Endodermal cell (in vitro differentiated cells): ENCODE measurements around the gene MLYCD. TPM values are rescaled to one million over a fixed set of nuclear protein-coding genes. Genes with fewer than 3 reads are reported as not detected.

Experiments
- DNase-seq: peaks from one replicate; pipeline ENCODE4 v3.0.0-alpha.2; 2017
- H3K27ac ChIP-seq: 2 replicates; pipeline ENCODE4 v1.5.1; 2013; ENCODE audit warnings: mild to moderate bottlenecking, low read depth, low read length, moderate library complexity
- H3K27me3 ChIP-seq: 2 replicates; pipeline ENCODE4 v1.6.1; 2013; ENCODE audit warnings: mild to moderate bottlenecking, low read length, moderate library complexity; ENCODE audit not compliant: insufficient read depth, control insufficient read depth, poor library complexity, severe bottlenecking
- H3K36me3 ChIP-seq: 2 replicates; pipeline ENCODE4 v1.7.0; 2013; ENCODE audit warnings: mild to moderate bottlenecking, low read length, moderate library complexity; ENCODE audit not compliant: control insufficient read depth, insufficient read depth
- H3K4me1 ChIP-seq: one replicate; pipeline ENCODE4 v1.7.0; 2013; ENCODE audit warnings: low read length; ENCODE audit not compliant: control insufficient read depth, insufficient read depth
- H3K4me3 ChIP-seq: 2 replicates; pipeline ENCODE4 v1.5.1; 2013; ENCODE audit warnings: mild to moderate bottlenecking, low read length, moderate library complexity
- H3K9ac ChIP-seq: 2 replicates; pipeline ENCODE4 v1.6.1; 2013; ENCODE audit warnings: mild to moderate bottlenecking, low read length, moderate library complexity; ENCODE audit not compliant: poor library complexity, severe bottlenecking; ENCODE audit errors: extremely low read depth
- H3K9me3 ChIP-seq: 2 replicates; pipeline ENCODE4 v1.6.1; 2013; ENCODE audit warnings: mild to moderate bottlenecking, low read length, moderate library complexity; ENCODE audit not compliant: control insufficient read depth
- H3K27ac Mint-ChIP-seq: 2 replicates; pipeline ENCODE4 v1.8.0; 2020; ENCODE audit warnings: mixed read lengths
- H3K27me3 Mint-ChIP-seq: 2 replicates; pipeline ENCODE4 v1.8.0; 2021; ENCODE audit warnings: mild to moderate bottlenecking, mixed read lengths; ENCODE audit not compliant: insufficient read depth
- H3K36me3 Mint-ChIP-seq: 2 replicates; pipeline ENCODE4 v1.8.0; 2020; ENCODE audit warnings: low read depth, mixed read lengths
- H3K4me1 Mint-ChIP-seq: 2 replicates; pipeline ENCODE4 v1.8.0; 2020; ENCODE audit warnings: mixed read lengths
- H3K4me3 Mint-ChIP-seq: 2 replicates; pipeline ENCODE4 v1.8.0; 2020; ENCODE audit warnings: mild to moderate bottlenecking, moderate library complexity, mixed read lengths
- H3K9me3 Mint-ChIP-seq: 2 replicates; pipeline ENCODE4 v1.8.0; 2020; ENCODE audit warnings: mild to moderate bottlenecking, mixed read lengths
- WGBS, 2 experiments: methylation state at CpG; one replicate each; pipeline versions ENCODE4 v1.1.5 to v1.1.7; 2013; ENCODE audit warnings: missing lambda C conversion rate in 2 of 2, mixed read lengths in 1 of 2; ENCODE audit not compliant: insufficient coverage in 1 of 2, insufficient read length in 1 of 2; 5-methylcytosine and 5-hydroxymethylcytosine counted together
- total RNA-seq, 2 donors: library from RNA; stranded (reverse); fragmentation: NEBNext Ultra II Directional in 1 of 2; extraction: Animal tissue kit (Norgen Biotek cat#: 25700) in 1 of 2; gene quantifications; 2 replicates in 1 of 2; 3 replicates in 1 of 2; pipeline ENCODE4 v1.2.1, GENCODE V29; 2021
- TF ChIP-seq, protein P1 (sequence below): fragments of 200-600 bp; sonication (generic); conservative IDR thresholded peaks from 2 replicates; pipeline ENCODE4 v1.5.0; 2021; ENCODE audit warnings: antibody characterized with exemption, mild to moderate bottlenecking

MLYCD gene
- total RNA-seq, 2 donors from 2014 or later: 11.1 to 19.0 TPM

DNA sequence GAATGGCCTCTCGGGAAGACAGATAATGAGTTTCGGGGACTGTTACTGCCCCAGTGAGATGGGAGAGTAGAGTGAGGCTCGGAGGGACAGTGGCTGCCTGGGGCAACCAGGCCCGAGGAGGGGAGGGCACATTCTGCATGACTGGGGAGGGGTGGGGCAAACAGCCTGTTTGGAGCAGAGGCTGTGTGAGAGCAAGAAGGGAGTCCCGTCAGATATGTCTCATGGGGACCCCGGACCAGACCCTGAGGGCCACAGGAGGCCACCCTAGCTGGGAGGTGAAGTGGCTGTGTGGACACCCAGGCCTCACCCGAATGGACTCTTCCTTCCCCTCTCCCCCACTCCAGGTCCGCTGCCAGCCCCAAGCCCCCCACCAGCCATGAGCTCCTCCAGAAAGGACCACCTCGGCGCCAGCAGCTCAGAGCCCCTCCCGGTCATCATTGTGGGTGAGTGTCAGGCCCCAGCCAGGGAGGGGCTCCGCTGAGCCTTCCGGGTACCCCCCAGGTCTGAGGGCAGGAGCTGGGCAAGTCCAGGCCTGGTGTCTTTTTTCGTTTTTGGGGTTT, 58.5 kb downstream of the MLYCD start:
- no peaks in the 10 kb centered on the region for H3K27me3 ChIP-seq
- peaks cover 8% of the 10 kb centered on the region for H3K4me1 ChIP-seq
- no peaks in the 10 kb centered on the region for H3K36me3 ChIP-seq
- no peaks in the 10 kb centered on the region for H3K9me3 ChIP-seq
- no peak overlapping the region for H3K27ac ChIP-seq
- TF ChIP-seq, protein P1, sequence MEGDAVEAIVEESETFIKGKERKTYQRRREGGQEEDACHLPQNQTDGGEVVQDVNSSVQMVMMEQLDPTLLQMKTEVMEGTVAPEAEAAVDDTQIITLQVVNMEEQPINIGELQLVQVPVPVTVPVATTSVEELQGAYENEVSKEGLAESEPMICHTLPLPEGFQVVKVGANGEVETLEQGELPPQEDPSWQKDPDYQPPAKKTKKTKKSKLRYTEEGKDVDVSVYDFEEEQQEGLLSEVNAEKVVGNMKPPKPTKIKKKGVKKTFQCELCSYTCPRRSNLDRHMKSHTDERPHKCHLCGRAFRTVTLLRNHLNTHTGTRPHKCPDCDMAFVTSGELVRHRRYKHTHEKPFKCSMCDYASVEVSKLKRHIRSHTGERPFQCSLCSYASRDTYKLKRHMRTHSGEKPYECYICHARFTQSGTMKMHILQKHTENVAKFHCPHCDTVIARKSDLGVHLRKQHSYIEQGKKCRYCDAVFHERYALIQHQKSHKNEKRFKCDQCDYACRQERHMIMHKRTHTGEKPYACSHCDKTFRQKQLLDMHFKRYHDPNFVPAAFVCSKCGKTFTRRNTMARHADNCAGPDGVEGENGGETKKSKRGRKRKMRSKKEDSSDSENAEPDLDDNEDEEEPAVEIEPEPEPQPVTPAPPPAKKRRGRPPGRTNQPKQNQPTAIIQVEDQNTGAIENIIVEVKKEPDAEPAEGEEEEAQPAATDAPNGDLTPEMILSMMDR: no peak
- Mint-ChIP-seq H3K27ac (no peak overlapping the region), H3K36me3 (no peaks in the 10 kb centered on the region), H3K4me1 (peaks cover 13% of the 10 kb centered on the region), H3K4me3 (no peak overlapping the region), H3K9me3 (no peaks in the 10 kb centered on the region), H3K27me3 (peaks cover 4% of the 10 kb centered on the region)
- 80 to 93% methylated on average over 2 to 13 of the region's 14 CpGs for WGBS, 2 experiments
- no peak overlapping the region for H3K4me3 ChIP-seq
- H3K9ac ChIP-seq: no peak overlapping the region
- DNase-seq: no peak

DNA sequence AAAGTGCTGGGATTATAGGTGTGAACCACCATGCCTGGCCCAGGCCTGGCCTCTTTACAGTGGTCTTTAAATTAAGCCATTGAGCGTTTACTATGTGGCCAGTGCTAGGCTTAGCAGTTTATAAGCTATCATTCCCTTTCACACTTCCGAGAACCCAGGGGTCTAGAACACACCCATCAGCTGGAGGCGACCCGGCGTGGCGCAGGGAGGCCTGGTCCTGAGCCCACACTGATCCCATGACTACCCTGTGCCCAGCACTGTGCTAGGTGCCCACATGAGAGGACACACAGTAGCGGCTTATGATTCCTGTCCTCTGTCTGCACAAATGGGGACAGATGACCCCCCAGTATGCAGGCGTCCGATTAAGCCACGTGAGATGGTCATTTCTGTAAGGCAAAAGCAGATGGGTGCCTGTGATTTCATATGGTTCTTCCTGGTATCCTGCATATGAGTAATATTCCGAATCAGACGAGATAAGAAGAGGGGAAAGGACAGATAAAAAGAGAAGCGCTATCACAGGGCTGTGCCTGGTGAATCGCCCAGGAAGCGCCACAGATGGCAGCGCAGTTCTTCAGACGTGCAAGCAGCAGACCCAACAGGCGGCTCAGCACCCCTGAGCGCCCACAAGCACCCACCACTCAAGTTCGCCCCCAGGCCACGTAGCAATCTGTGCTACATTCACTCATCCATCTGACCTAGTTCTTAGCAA, 59.4 kb downstream of the MLYCD start:
- H3K27me3 Mint-ChIP-seq: peaks cover 4% of the 10 kb centered on the region
- H3K36me3 ChIP-seq: no peaks in the 10 kb centered on the region
- H3K4me1 ChIP-seq: peaks cover 8% of the 10 kb centered on the region
- peaks cover 13% of the 10 kb centered on the region for H3K4me1 Mint-ChIP-seq
- no peak overlapping the region for H3K4me3 ChIP-seq
- H3K4me3 Mint-ChIP-seq: no peak overlapping the region
- H3K9ac ChIP-seq: no peak overlapping the region
- TF ChIP-seq, protein P1: no peak
- no peaks in the 10 kb centered on the region for H3K9me3 Mint-ChIP-seq
- 89 to 92% methylated on average over 15 to 21 of the region's 21 CpGs for WGBS, 2 experiments
- no peak overlapping the region for H3K27ac ChIP-seq
- no peaks in the 10 kb centered on the region for H3K27me3 ChIP-seq
- H3K9me3 ChIP-seq: no peaks in the 10 kb centered on the region
- no peaks in the 10 kb centered on the region for H3K36me3 Mint-ChIP-seq
- no peak for DNase-seq
- H3K27ac Mint-ChIP-seq: no peak overlapping the region

DNA sequence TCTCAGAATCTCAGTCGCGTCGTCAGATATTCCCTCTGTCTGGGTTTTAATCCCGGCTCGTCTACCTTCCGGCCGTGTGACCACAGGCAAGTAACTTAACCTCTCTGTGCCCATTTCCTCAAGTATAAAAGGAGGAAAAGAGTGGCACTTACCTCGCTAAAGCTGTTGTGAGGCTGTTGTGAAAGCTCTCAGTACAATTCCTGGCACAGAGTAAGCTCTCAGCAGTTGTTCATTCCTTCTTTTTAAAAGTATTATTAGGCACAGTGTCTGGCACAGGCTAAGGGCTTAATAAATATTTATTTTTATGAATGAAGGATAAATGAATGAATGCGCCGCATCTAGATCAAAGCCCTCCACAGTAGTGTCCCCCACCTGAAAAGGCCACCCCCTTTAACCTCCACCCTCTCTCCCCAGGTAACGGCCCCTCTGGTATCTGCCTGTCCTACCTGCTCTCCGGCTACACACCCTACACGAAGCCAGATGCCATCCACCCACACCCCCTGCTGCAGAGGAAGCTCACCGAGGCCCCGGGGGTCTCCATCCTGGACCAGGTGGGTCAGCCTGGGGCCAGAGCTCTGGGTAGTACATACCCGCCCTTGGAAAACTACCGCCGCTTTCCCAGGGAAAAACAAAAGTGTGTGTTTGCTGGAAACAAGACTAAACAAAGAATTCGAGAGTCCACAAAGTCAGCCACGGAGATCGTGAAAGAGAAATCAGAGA, 60.1 kb downstream of the MLYCD start:
- peaks cover 4% of the 10 kb centered on the region for H3K27me3 Mint-ChIP-seq
- H3K27ac ChIP-seq: no peak overlapping the region
- DNase-seq: no peak
- H3K4me3 ChIP-seq: no peak overlapping the region
- H3K27me3 ChIP-seq: no peaks in the 10 kb centered on the region
- WGBS, 2 experiments: 85 to 89% methylated on average over 14 to 21 of the region's 21 CpGs
- TF ChIP-seq, protein P1: no peak
- H3K4me1 Mint-ChIP-seq: peaks cover 10% of the 10 kb centered on the region
- H3K9me3 Mint-ChIP-seq: no peaks in the 10 kb centered on the region
- H3K4me1 ChIP-seq: peaks cover 6% of the 10 kb centered on the region
- H3K36me3 Mint-ChIP-seq: no peaks in the 10 kb centered on the region
- no peaks in the 10 kb centered on the region for H3K9me3 ChIP-seq
- no peaks in the 10 kb centered on the region for H3K36me3 ChIP-seq
- H3K4me3 Mint-ChIP-seq: no peak overlapping the region
- no peak overlapping the region for H3K27ac Mint-ChIP-seq
- no peak overlapping the region for H3K9ac ChIP-seq
